Testis (tissue), 3 donors: ENCODE results near the gene WDR33. TPM values are rescaled to one million over a fixed set of nuclear protein-coding genes. Genes with fewer than 3 reads are reported as not detected.
A peak's percentile ranks its signal among the peaks of the same experiment; 100 is the strongest.
"Not testable (repeated sequence)": the region's sequence is repeated elsewhere in the genome, so short reads cannot be mapped to it uniquely, and the experiment has no call there.

ENCODE experiments used
- DNase-seq: peaks from one replicate; pipeline ENCODE4 v3.0.0-alpha.2; 2019
- H3K27ac ChIP-seq, 2 donors: fragments of 200-600 bp; sonication (generic); one replicate each; pipeline ENCODE4 v1.5.1; 2019
- H3K27me3 ChIP-seq: fragments of 200-600 bp; sonication (generic); one replicate; pipeline ENCODE4 v1.5.1; 2019
- H3K36me3 ChIP-seq: fragments of 200-600 bp; sonication (generic); one replicate; pipeline ENCODE4 v1.5.1; 2017; ENCODE audit warnings: low read depth; ENCODE audit errors: missing control alignments
- H3K4me1 ChIP-seq: fragments of 200-600 bp; sonication (generic); one replicate; pipeline ENCODE4 v1.5.1; 2019
- H3K4me3 ChIP-seq, 2 donors: fragments of 200-600 bp; sonication (generic); one replicate each; pipeline ENCODE4 v1.5.1; 2017 to 2019
- H3K9me3 ChIP-seq: fragments of 200-600 bp; sonication (generic); one replicate; pipeline ENCODE4 v1.5.1; 2017
- POLR2A ChIP-seq: fragments of 450-650 bp; IDR thresholded peaks from one replicate; pipeline ENCODE4 v1.6.1; 2017; ENCODE audit warnings: antibody characterized with exemption, mild to moderate bottlenecking, moderate library complexity
- WGBS, 2 donors: methylation state at CpG; one replicate each; pipeline ENCODE4 v1.1.5; 2018; 5-methylcytosine and 5-hydroxymethylcytosine counted together
- intact Hi-C: fragments of 100-400 bp; cut with DNase I; formaldehyde crosslinking; loops from one replicate; pipeline ENCODE4 v1.15.1; 2023; ENCODE audit warnings: low total_unique reads
- polyA plus RNA-seq: library from polyadenylated mRNA; stranded (reverse); fragments of 350-450 nt; fragmentation: Illumina TruSeq; extraction: RNeasy Lipid Tissue Mini Kit (QIAGEN cat#74804); gene quantifications from one replicate; pipeline ENCODE4 v1.2.3, GENCODE V29; 2014; ENCODE audit warnings: low read depth, low replicate concordance; ENCODE audit not compliant: insufficient read depth
- total RNA-seq, 2 donors: library from RNA; depleted of rRNA; stranded (reverse); fragments of >200 nt; gene quantifications; one replicate each; pipeline ENCODE4 v1.2.3, GENCODE V29; 2016
- TF ChIP-seq, protein P1 (sequence below), 3 experiments: fragments of 450-650 bp in 2 of 3; fragments of 200-600 bp in 1 of 3; sonication (generic) in 1 of 3; IDR thresholded peaks; one replicate each; pipeline ENCODE4 v1.5.1; 2016 to 2019; ENCODE audit warnings: antibody characterized with exemption in 3 of 3, mild to moderate bottlenecking in 2 of 3, moderate library complexity in 1 of 3

Gene WDR33
- total and polyA plus RNA-seq, 3 donors from 2014 or later: 57.4 to 65.8 (median 62.1) TPM

DNA sequence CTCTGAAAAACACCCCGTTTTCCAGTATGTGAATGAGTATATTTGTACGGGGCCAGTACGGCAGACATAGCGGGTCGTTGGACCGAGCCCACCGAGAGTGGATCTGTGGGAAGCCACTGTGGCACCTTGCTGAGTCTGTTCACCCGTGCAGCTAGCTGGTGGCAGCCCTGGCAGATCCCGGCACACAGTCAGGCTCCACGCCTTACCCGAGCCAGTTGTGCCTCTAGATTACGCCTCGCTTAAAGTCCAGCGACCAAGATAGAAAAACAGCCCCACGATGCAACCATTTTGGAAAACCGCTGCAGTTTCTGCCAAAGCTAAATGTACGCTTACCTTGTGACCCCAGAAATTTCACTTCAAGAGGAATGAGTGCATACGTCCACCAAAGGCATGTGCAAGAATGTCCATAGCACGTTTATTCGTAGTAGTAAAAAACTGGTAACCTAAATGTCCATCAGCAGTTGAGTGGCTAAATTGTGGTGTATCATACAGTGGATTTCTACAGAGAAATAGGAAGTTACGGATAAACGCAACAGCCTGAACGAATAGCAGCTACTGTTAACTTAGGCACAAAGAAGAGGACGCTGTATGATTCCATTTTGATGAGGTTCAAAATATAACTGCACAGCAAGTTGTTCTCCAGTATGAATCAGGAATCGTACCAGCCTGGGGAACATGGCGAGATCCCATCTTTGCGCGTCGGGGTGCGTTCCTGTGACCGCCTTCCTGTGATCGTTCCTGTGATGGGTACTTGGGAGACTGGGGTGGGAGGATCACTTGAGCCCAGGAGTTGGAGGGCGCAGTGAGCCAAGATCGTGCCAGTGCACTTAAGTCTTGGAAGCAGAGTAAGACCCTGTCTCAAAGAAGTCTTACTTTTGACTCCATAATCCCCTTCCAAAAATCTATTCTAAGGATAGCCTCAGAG, 688 bp upstream of the WDR33 start:
- Histone ChIP-seq H3K9me3 (no peaks in the 10 kb centered on the region), H3K4me1 (peaks cover 14% of the 10 kb centered on the region), H3K4me3 (peak overlapping the region; percentile 84 to 94), H3K36me3 (no peaks in the 10 kb centered on the region), H3K27me3 (no peaks in the 10 kb centered on the region), H3K27ac (peak overlapping the region; percentile 96 to 98)
- TF ChIP-seq, protein P1, sequence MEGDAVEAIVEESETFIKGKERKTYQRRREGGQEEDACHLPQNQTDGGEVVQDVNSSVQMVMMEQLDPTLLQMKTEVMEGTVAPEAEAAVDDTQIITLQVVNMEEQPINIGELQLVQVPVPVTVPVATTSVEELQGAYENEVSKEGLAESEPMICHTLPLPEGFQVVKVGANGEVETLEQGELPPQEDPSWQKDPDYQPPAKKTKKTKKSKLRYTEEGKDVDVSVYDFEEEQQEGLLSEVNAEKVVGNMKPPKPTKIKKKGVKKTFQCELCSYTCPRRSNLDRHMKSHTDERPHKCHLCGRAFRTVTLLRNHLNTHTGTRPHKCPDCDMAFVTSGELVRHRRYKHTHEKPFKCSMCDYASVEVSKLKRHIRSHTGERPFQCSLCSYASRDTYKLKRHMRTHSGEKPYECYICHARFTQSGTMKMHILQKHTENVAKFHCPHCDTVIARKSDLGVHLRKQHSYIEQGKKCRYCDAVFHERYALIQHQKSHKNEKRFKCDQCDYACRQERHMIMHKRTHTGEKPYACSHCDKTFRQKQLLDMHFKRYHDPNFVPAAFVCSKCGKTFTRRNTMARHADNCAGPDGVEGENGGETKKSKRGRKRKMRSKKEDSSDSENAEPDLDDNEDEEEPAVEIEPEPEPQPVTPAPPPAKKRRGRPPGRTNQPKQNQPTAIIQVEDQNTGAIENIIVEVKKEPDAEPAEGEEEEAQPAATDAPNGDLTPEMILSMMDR (IDR thresholded peaks at IDR 0.05): no peak
- no peak for TF ChIP-seq POLR2A
- no peak for DNase-seq
- WGBS, 2 donors: 30 to 45% methylated on average over 21 to 34 of the region's 34 CpGs
- intact Hi-C loops: no loop called here

DNA sequence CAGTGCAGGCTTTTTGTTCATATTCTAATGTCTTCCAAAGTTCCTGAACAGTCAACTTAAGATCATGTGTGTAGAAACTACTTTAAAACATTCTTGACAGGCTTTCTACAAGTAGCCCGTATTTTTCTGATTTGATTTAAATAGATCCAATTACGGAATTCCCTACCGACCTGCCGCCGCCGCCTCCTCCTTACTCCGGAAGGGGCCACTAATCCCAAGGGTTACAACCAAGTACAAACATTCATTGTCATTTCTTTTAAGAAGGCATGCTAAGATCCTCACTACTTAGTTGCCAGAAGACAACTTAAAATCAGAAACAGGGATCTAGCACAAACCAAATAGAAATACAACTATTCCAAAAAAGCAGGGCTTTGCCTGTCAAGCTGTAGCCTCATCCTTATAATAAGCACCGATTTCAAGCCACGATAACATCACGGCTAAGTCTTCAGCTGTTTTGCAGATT, 784 bp downstream of the WDR33 start:
- peak; percentile 47 for DNase-seq
- H3K4me1 ChIP-seq: peaks cover 17% of the 10 kb centered on the region
- WGBS, 2 donors: 1% methylated on average over 10 of the region's 10 CpGs
- H3K27ac ChIP-seq: peak overlapping the region; percentile 96 to 98
- H3K27me3 ChIP-seq: no peaks in the 10 kb centered on the region
- no peaks in the 10 kb centered on the region for H3K36me3 ChIP-seq
- intact Hi-C loops: no loop called here
- peak overlapping the region; percentile 84 to 94 for H3K4me3 ChIP-seq
- TF ChIP-seq, protein P1 (IDR thresholded peaks at IDR 0.05): peak in 1 of 3 experiments; percentile 3
- TF ChIP-seq POLR2A: no peak
- no peaks in the 10 kb centered on the region for H3K9me3 ChIP-seq

DNA sequence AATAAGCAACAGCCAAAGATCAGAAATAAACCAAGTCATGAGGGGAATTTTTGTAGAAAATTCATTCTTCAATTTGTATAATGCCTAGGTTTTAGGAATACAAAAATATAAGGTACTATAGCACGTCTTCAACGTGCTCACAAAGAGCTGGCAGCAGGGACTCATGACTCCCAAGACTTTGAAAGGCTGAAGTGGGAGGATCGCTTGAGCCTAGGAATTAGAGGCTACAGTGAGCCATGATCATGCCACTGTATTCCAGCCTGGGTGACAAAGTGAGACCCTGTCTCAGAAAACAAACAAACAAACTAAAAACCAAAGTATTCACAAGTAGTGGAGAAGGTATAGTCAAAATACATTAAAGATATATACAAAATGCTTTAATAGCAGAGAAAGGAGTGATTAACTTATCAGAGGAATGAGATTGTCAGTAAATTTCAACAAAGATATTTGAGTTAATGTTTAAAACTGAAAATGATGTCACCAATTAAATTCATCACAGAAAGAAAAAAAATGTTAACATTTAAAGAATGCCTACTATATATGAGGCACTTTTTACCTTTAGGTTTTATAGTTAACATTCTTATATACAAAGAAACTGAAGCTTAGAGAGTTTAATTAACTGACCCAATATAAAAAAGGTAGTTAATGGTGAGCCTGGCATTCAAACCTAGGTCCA, 3.2 kb downstream of the WDR33 start:
- H3K27me3 ChIP-seq: no peaks in the 10 kb centered on the region
- intact Hi-C loops: no loop called here
- WGBS, 2 donors: 35 to 51% methylated on average over 3 of the region's 3 CpGs
- H3K36me3 ChIP-seq: no peaks in the 10 kb centered on the region
- H3K27ac ChIP-seq: peak overlapping the region in 1 of 2 donors; percentile 33
- no peak for DNase-seq
- no peak overlapping the region for H3K4me3 ChIP-seq
- H3K4me1 ChIP-seq: peaks cover 17% of the 10 kb centered on the region
- no peak for TF ChIP-seq POLR2A
- TF ChIP-seq, protein P1 (IDR thresholded peaks at IDR 0.05): no peak
- H3K9me3 ChIP-seq: no peaks in the 10 kb centered on the region

DNA sequence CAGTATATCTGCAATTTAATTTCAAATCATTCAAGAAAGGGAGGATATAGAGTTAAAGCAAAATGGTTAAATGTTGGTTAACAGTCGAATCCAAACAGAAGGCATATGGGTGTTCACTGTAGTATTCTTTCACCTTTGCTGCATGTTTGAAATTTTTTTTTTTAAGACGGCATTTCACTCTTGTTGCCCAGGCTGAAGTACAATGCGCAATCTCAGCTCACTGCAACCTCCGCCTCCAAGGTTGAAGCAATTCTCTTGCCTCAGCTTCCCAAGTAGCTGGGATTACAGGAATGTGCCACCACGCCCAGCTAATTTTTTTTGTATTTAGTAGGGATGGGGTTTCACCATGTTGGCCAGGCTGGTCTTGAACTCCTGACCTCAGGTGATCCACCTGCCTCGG, 4.1 kb downstream of the WDR33 start:
- H3K4me3 ChIP-seq, H3K27ac ChIP-seq, H3K27me3 ChIP-seq, DNase-seq, H3K36me3 ChIP-seq, H3K9me3 ChIP-seq, intact Hi-C loops: not testable (repeated sequence)
- WGBS, 2 donors: 72 to 75% methylated on average over 6 of the region's 6 CpGs
- peaks cover 17% of the 10 kb centered on the region for H3K4me1 ChIP-seq

DNA sequence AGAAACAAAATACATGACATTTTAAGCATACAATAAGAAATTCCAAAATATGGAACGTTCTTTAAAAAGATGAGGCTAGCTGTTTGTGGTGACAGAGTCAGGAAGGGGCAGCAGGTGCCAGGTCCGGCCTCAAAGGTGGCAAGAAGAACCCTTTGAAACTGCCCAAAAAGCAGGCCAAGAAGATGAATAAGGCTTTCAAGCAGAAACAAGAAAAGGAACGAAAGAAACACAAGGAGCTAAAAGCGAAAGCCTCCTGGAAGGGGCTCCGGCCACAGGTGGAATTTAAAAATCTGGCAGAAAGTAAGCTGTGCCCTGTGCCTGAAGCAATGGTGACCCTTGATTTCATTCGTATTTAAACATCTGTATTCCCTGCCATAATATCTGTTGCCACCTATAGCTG, 5.5 kb downstream of the WDR33 start:
- intact Hi-C loops: no loop called here
- Histone ChIP-seq H3K27me3 (no peaks in the 10 kb centered on the region), H3K9me3 (no peaks in the 10 kb centered on the region), H3K27ac (no peak overlapping the region), H3K36me3 (no peaks in the 10 kb centered on the region), H3K4me1 (peaks cover 14% of the 10 kb centered on the region), H3K4me3 (no peak overlapping the region)
- no peak for DNase-seq
- 72 to 78% methylated on average over 6 of the region's 6 CpGs for WGBS, 2 donors
- TF ChIP-seq, protein P1 (IDR thresholded peaks at IDR 0.05): no peak
- no peak for TF ChIP-seq POLR2A
